Spleen (tissue), 7 donors: ENCODE data around the gene S100A16.

Experiments used
- POLR2AphosphoS5 ChIP-seq, 3 donors: sonication (generic); formaldehyde crosslinking; IDR thresholded peaks; one replicate each; pipeline ENCODE4 v1.5.1; 2017; ENCODE audit warnings: antibody characterized with exemption in 3 of 3
- TF ChIP-seq, protein P1 (sequence below), 11 experiments: fragments of 200-600 bp in 7 of 11; fragments of 450-650 bp in 4 of 11; sonication (generic) in 4 of 11; IDR thresholded peaks in 8 of 11; conservative IDR thresholded peaks in 3 of 11; 1 replicate in 7 of 11; 2 replicates in 4 of 11; pipeline versions ENCODE4 v1.4.0 to v1.8.0; 2016 to 2021; ENCODE audit warnings: antibody characterized with exemption in 11 of 11, inconsistent platforms in 4 of 11, mild to moderate bottlenecking in 1 of 11
- donor health status: DM: no; HTN: no; CAD: no; lungs with moderate emphysema.
- donor health status: DM: no; HTN: no; CAD: no.
- donor health status: DM: no; HTN: no; CAD: no.

DNA sequence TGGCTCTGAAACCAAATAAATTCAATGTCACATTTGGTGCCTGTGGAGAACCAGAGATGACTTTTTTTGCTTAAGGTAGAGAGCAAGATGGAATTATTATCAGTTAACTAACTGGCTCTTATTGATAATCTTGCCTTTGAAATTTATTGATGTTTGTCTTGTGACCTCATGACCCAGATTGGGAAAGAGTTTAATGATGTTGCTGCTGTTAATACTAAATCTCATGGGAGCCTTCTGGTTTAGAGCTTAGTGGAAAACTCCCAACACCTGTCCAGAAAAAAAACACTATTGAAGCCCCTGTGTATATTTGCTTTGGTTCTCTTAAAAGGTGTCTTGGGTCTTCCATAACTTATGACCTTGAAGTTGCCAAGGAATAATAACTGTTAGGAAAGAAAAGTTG, 30.9 kb upstream of the S100A16 start:
- TF ChIP-seq, protein P1, sequence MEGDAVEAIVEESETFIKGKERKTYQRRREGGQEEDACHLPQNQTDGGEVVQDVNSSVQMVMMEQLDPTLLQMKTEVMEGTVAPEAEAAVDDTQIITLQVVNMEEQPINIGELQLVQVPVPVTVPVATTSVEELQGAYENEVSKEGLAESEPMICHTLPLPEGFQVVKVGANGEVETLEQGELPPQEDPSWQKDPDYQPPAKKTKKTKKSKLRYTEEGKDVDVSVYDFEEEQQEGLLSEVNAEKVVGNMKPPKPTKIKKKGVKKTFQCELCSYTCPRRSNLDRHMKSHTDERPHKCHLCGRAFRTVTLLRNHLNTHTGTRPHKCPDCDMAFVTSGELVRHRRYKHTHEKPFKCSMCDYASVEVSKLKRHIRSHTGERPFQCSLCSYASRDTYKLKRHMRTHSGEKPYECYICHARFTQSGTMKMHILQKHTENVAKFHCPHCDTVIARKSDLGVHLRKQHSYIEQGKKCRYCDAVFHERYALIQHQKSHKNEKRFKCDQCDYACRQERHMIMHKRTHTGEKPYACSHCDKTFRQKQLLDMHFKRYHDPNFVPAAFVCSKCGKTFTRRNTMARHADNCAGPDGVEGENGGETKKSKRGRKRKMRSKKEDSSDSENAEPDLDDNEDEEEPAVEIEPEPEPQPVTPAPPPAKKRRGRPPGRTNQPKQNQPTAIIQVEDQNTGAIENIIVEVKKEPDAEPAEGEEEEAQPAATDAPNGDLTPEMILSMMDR (IDR thresholded peaks at IDR 0.05 in 8 of 11, conservative IDR thresholded peaks at IDR 0.05 in 3 of 11) = no peak
- TF ChIP-seq POLR2AphosphoS5 (IDR thresholded peaks at IDR 0.05) = no peak
